ENCODE results near the gene RGMB. TPM values are rescaled to one million over a fixed set of nuclear protein-coding genes. Genes with fewer than 3 reads are reported as not detected.
"Not testable (repeated sequence)": the region's sequence is repeated elsewhere in the genome, so short reads cannot be mapped to it uniquely, and the experiment has no call there.

The RGMB gene
- total RNA-seq, 3 donors from 2014 or later: 2.5 to 3.8 (median 3.6) TPM

- not testable (repeated sequence) for DNase-seq; H3K4me3 Mint-ChIP-seq; ATAC-seq; H3K36me3 Mint-ChIP-seq (ENCODE audit: insufficient read depth); H3K9me3 Mint-ChIP-seq; H3K27me3 Mint-ChIP-seq (ENCODE audit: low read depth); H3K4me1 Mint-ChIP-seq (ENCODE audit: low read depth)
Observed at GRCh38 chr5:98752801-98753200, 20.7 kb upstream of the RGMB start.

- Mint-ChIP-seq H3K9me3 (no peaks in the 10 kb centered on the region), H3K4me3 (no peak overlapping the region), H3K4me1 (ENCODE audit: low read depth) (no peaks in the 10 kb centered on the region), H3K27me3 (ENCODE audit: low read depth) (peaks cover 6% of the 10 kb centered on the region), H3K36me3 (ENCODE audit: insufficient read depth) (no peaks in the 10 kb centered on the region)
- no peak for DNase-seq
- no peak for ATAC-seq
Observed at GRCh38 chr5:98753507-98753906, 20.0 kb upstream of the RGMB start.

DNA sequence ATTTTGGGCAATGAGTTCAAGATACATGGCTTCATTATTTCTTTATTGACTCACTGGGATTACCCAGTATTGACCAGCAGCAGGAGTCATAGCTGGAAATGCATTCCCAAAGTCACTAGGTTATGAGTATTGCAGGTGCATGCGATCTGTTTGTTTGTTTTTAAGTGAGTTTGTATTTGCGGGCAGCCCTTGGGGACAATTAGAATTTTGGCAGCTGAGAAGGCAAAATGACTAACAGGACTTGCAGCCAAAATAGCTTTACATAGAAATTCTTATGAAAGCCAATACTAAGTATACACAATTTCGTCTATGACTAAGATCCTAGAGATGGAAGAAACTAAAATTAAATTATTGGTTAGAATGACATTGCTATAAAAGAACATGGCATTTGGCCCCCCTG is 18.1 kb upstream of the RGMB start:
- Mint-ChIP-seq H3K4me1 (ENCODE audit: low read depth) (no peaks in the 10 kb centered on the region), H3K36me3 (ENCODE audit: insufficient read depth) (no peaks in the 10 kb centered on the region), H3K27me3 (ENCODE audit: low read depth) (peaks cover 7% of the 10 kb centered on the region), H3K9me3 (no peaks in the 10 kb centered on the region), H3K4me3 (no peak overlapping the region)
- DNase-seq (no peak), ATAC-seq (no peak)

DNA sequence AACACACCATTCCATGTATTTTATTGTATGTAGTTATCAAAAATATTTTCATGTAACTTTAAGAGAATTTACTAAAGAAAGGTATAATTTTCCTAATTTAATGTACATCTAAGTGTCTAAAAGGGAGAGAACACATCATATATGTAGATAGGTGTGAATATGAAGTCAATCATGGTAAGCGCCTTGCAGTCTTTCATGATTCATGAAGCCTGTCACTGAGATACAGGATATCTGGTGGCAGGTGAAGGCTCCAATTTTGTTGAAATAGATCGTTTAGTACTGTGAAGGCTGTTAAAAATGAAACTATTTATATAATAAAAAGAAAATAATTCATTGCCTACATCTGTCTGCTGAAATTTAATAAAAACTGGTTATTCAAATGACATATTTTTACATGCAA is 15.5 kb upstream of the RGMB start:
- Mint-ChIP-seq H3K27me3 (ENCODE audit: low read depth) (peaks cover 14% of the 10 kb centered on the region), H3K4me3 (no peak overlapping the region), H3K9me3 (no peaks in the 10 kb centered on the region), H3K4me1 (ENCODE audit: low read depth) (no peaks in the 10 kb centered on the region), H3K36me3 (ENCODE audit: insufficient read depth) (no peaks in the 10 kb centered on the region)
- ATAC-seq: no peak
- DNase-seq: no peak

DNA sequence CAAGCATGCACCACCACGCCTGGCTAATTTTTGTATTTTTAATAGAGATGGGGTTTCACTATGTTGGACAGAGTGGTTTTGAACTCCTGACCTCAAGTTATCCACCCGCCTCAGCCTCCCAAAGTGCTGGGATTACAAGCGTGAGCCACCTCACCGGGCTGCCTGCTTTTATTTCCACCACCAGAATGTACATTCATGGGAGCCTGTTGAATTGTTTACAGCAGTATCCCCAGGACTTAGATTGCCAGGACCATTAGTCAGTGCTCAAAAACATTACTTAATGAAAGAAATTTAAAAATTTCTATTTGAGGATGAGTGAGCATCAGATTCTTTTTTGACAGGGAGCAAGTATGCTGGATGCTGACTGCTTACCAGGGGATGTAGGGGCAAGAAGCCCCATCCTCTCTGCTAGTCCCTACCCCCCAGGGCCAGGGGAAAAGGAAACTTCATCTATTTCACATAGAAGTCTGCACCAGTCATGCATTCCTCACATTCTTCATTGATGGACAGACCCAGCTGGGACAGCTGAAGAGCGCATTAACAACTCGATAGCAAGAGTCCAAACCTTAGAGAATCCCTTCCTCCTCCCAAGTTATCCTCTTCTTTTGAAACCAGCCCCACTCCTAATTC is 10.3 kb upstream of the RGMB start:
- no peak for ATAC-seq
- no peak overlapping the region for H3K4me3 Mint-ChIP-seq
- no peaks in the 10 kb centered on the region for H3K36me3 Mint-ChIP-seq (ENCODE audit: insufficient read depth)
- H3K27me3 Mint-ChIP-seq (ENCODE audit: low read depth): peaks cover 39% of the 10 kb centered on the region
- H3K9me3 Mint-ChIP-seq: no peaks in the 10 kb centered on the region
- peaks cover under 1% of the 10 kb centered on the region for H3K4me1 Mint-ChIP-seq (ENCODE audit: low read depth)
- DNase-seq: no peak

DNA sequence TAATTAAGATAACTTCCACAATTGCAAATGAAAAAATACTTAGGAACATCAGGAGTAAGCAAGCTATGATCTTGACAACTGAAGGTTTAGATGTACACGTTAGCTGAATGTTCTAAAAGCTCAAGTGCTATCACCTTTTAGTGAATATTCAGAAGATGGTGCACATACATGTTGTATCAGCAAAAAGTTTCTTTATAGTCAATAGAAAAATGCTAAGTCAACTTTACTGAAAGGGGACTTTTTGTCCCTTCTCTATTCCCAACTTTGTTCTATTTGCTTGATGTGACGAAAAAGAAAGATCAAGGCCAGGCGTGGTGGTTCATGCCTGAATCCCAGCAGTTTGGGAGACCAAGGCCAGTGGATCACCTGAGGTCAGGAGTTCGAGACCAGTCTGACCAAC is 7.6 kb upstream of the RGMB start:
- Mint-ChIP-seq H3K36me3 (ENCODE audit: insufficient read depth) (no peaks in the 10 kb centered on the region), H3K4me1 (ENCODE audit: low read depth) (peaks cover 16% of the 10 kb centered on the region), H3K9me3 (no peaks in the 10 kb centered on the region), H3K4me3 (no peak overlapping the region), H3K27me3 (ENCODE audit: low read depth) (peaks cover 50% of the 10 kb centered on the region)
- DNase-seq (no peak), ATAC-seq (no peak)

- ATAC-seq (no peak), DNase-seq (no peak)
- peaks cover 32% of the 10 kb centered on the region for H3K4me1 Mint-ChIP-seq (ENCODE audit: low read depth)
- no peak overlapping the region for H3K4me3 Mint-ChIP-seq
- no peaks in the 10 kb centered on the region for H3K9me3 Mint-ChIP-seq
- H3K27me3 Mint-ChIP-seq (ENCODE audit: low read depth): peaks cover 40% of the 10 kb centered on the region
- H3K36me3 Mint-ChIP-seq (ENCODE audit: insufficient read depth): no peaks in the 10 kb centered on the region
Observed at GRCh38 chr5:98767581-98767980, 5.9 kb upstream of the RGMB start.

DNA sequence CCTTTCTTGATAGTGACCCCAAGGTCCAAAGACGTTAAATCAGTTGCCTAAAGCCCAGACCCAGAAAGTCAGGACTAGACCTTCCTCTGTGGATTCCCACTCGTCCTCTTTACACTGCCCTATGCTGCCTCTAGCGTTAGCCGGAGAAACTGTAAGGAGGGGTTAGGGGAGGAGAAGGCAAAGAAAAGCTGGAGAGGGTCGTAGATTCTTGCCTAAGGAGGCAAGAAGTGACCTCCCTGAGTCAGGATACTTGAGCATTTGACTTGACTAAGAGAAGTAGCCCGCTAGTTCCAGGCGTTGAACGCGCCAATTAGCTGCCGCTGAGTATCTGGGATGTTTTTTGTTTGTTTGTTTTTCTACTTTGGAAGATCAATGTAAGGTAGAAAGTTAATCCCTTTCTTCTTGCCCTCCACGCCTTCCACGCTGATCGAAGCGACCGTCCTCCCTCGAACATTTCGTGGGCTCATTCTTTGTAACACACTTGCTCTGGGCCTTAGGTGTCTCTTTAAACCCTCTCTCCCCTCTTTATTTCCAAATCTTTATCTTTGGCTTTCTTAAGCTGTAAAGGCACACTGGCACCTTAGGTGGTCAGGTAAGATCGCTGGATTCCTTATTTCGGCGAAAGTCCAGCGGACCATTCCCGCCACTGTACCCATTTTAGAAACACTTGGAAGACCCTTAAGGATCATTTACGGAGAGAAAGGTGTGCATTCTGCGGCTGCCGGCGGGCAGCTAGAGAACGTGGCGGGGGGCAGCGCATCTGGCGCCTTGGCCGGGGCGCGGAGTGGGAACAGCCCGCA is 5.1 kb upstream of the RGMB start:
- ATAC-seq (peak; percentile 47 to 51), DNase-seq (peak; percentile 18)
- no peaks in the 10 kb centered on the region for H3K36me3 Mint-ChIP-seq (ENCODE audit: insufficient read depth)
- peaks cover 39% of the 10 kb centered on the region for H3K4me1 Mint-ChIP-seq (ENCODE audit: low read depth)
- H3K27me3 Mint-ChIP-seq (ENCODE audit: low read depth): peaks cover 40% of the 10 kb centered on the region
- H3K4me3 Mint-ChIP-seq: peak overlapping the region; percentile 93
- H3K9me3 Mint-ChIP-seq: no peaks in the 10 kb centered on the region

DNA sequence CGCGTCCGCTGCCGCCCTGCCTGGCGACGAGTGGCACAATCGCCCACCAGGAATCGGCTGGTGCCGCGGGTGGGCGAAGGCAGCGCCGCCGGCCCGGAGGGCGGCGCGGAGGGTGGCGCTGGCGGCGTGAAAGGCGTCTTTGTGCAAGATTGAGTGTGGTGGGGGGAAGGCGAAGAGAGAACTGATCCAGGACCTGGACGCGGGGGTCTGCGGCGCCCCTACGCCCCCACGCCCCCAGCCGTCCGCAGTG is 4.6 kb upstream of the RGMB start:
- H3K27me3 Mint-ChIP-seq (ENCODE audit: low read depth): peaks cover 37% of the 10 kb centered on the region

GRCh38 chr5:98769210-98769958 is 4.1 kb upstream of the RGMB start:
- Mint-ChIP-seq H3K27me3 (ENCODE audit: low read depth) (peaks cover 32% of the 10 kb centered on the region), H3K4me3 (peak overlapping the region; percentile 93), H3K36me3 (ENCODE audit: insufficient read depth) (no peaks in the 10 kb centered on the region), H3K9me3 (no peaks in the 10 kb centered on the region), H3K4me1 (ENCODE audit: low read depth) (peaks cover 41% of the 10 kb centered on the region)
- peak; percentile 40 for DNase-seq
- ATAC-seq: no peak

More for the DNA sequence above, 4.6 kb upstream of the RGMB start:
- no peaks in the 10 kb centered on the region for H3K36me3 Mint-ChIP-seq (ENCODE audit: insufficient read depth)
- H3K9me3 Mint-ChIP-seq: no peaks in the 10 kb centered on the region
- ATAC-seq (no peak), DNase-seq (no peak)
- peak overlapping the region; percentile 93 for H3K4me3 Mint-ChIP-seq
- H3K4me1 Mint-ChIP-seq (ENCODE audit: low read depth): peaks cover 39% of the 10 kb centered on the region

DNA sequence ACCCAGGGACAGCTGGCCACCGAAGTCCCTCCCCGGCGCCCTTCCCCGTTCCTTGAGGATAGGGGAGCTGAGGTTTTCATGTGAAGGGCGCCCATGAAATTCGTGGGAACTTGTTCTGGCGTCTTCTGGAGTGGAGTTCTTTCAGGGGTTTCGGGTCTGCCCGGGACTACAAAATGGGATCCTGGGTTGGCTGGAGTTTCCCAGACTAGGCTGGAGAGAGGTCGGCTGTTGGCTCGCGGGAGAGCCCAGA is 3.6 kb upstream of the RGMB start:
- DNase-seq (no peak), ATAC-seq (no peak)
- Mint-ChIP-seq H3K36me3 (ENCODE audit: insufficient read depth) (no peaks in the 10 kb centered on the region), H3K9me3 (no peaks in the 10 kb centered on the region), H3K27me3 (ENCODE audit: low read depth) (peaks cover 28% of the 10 kb centered on the region), H3K4me3 (peak overlapping the region; percentile 93), H3K4me1 (ENCODE audit: low read depth) (peaks cover 46% of the 10 kb centered on the region)

DNA sequence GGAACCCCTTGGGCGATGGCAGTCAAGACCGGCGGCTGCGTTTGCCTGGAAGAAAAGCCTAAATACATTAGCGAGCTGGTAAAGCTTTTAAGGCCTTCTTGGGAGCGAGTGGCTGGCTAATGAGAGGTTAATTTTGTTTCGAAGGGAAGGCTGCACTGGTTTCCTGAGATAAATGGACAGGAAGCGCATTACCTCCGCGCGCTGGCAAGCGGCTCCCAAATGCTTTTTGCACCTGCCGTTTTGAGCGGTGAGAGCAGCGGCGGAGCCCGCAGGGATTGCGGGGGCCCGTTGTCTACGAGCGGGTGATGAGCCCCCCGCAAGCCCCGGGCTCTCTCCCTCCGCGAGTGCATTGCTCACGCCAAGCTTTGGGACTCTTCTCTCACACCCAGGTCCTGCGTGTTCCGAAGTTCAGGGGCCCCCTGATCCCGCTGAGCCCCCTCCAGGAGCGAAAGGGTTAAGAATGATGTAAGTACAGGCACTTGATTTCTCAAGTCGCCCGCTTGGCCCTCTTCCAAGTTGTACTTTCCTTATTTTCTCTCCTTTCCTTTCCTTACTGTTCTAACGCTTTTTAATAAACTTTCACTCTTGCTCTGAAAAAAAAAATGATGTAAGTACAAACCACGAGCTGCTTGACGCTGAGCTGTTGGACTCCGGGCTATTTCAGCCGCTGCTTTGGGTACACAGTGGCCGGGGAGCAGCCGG is 3.1 kb upstream of the RGMB start:
- Mint-ChIP-seq H3K9me3 (no peaks in the 10 kb centered on the region), H3K27me3 (ENCODE audit: low read depth) (peaks cover 27% of the 10 kb centered on the region), H3K36me3 (ENCODE audit: insufficient read depth) (no peaks in the 10 kb centered on the region), H3K4me3 (peak overlapping the region; percentile 93), H3K4me1 (ENCODE audit: low read depth) (peaks cover 50% of the 10 kb centered on the region)
- DNase-seq (no peak), ATAC-seq (no peak)

GRCh38 chr5:98770911-98771322 is 2.5 kb upstream of the RGMB start:
- Mint-ChIP-seq H3K4me1 (ENCODE audit: low read depth) (peaks cover 54% of the 10 kb centered on the region), H3K9me3 (no peaks in the 10 kb centered on the region), H3K4me3 (peak overlapping the region; percentile 93), H3K36me3 (ENCODE audit: insufficient read depth) (no peaks in the 10 kb centered on the region), H3K27me3 (ENCODE audit: low read depth) (peaks cover 27% of the 10 kb centered on the region)
- no peak for ATAC-seq
- no peak for DNase-seq

DNA sequence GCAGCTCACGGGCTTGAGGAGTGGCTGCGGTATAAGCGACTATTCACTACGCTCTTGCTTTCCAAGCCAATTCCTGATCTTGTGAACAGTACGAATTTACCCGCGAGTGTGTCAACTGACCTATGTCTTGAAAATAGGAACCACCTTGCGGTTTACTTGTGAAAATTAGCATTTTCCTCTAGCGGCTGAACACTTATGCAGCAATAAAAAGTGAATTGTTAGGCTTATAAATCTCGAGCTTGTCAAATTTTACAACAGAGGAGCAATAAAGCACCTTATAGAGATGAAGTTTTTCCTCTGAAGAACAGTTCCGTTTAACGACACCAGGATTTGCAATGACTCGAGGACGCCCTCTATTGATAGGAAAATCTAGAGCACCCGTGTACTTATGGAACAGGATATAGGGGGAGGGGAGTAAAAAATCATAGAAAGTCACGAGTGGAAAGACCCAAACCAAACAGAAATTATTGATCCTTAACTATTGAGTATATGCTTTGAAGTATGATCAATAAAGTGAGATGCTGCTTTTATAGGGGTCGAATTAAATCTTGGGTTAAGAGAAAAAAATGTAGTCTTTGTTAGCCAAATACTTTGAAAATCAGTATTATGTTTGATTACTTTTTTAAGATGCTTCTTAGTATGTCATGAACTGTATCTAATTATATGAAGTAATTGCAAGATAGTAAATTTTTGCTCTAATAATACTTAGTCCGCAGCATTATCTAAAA is 1.9 kb upstream of the RGMB start:
- DNase-seq: peak; percentile 40
- Mint-ChIP-seq H3K4me3 (peak overlapping the region; percentile 93), H3K36me3 (ENCODE audit: insufficient read depth) (no peaks in the 10 kb centered on the region), H3K4me1 (ENCODE audit: low read depth) (peaks cover 58% of the 10 kb centered on the region), H3K9me3 (no peaks in the 10 kb centered on the region), H3K27me3 (ENCODE audit: low read depth) (peaks cover 29% of the 10 kb centered on the region)
- no peak for ATAC-seq

All from activated T-cell treated with anti-CD3 and anti-CD28 coated beads, Interleukin-2, amount 50 U/mL, for 4 hours (primary cell).